HG02884 (cell line): ENCODE data around the gene HMHB1.

Source experiments
- ATAC-seq: cut with Tn5 transposase; IDR thresholded peaks from one replicate; pipeline ENCODE4 v1.9.1; 2021; ENCODE audit warnings: mild to moderate bottlenecking, moderate library complexity; ENCODE audit not compliant: unreplicated experiment

Gene HMHB1

DNA sequence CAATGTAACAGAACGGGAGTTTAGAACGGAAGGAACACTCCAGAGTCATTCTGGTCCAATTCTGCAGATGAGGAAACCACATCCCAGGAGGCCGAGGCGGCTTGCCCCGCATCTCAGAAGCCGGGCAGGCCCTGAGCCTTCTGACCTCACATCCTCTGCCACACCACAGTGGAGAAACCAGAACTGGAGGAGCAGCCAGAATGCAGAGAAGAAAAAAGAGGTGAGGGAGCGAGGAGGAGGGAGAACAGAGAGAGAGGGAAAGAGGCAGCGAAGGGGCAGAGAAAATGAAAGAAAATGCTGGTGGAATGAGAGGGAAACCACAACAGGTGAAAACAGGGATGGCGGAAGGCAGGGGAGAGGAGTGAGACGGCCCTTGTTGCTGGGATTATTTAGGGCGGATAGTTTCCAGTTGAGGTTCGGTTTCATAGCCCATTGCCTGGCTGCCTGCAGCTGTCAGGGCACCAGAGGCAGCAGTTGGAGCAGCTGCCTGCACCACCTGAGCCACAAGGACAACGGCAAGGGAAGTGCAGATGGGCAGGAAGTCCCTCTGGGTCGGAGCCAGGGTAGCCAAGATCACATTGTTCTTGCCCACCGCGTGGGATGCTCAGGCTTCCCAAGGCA is at the start of gene HMHB1:
Gene HMHB1 (plus strand): TSS at position 77 of the 621 bp plus-strand sequence.
- peak; percentile 48 for ATAC-seq

DNA sequence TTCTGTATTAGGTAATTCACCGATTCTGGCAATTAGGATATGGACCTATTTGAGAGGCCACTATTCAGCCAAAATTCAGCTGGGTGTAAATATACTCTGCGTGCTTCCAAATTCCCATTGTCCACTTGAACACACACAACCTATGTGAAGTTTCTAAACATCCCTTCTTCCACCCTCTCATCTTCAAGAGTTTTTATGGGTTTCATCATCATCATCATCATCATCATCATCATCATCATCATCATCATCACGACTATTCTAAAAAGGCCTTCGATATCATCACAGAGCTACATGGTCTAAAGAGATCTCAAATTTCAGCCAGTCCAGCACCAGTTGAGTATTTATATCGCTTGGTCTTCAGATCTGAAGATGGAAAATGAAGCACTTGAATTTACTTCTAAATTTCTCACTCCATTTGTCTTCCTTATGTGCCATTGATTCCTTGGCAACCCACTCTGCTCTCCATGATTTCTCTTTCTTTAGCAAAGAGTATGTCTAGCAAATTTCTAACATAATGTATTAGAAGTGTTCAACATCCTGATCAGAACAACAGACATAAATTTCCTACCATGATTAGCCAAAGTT is 49.2 kb upstream of the HMHB1 start:
- no peak for ATAC-seq

DNA sequence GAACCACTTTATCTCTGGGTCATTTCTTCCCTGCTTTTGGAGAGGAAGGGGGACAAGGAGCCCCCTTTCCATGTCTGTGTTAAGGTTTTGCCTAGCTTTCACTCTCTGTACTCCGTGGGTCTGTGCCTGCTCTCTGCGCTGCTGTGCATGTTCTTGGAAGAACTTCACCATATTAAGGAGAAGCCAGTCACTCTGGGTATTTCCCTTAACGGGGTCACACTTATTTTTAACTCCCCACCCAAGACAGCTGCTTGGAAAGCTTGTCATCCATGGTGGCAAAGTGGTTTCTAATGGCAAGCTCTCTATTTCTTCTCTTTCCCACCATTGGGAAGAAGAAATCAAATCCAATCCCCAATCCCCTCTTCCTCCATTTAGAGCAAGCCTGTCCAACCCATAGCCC is 44.8 kb upstream of the HMHB1 start:
- no peak for ATAC-seq

DNA sequence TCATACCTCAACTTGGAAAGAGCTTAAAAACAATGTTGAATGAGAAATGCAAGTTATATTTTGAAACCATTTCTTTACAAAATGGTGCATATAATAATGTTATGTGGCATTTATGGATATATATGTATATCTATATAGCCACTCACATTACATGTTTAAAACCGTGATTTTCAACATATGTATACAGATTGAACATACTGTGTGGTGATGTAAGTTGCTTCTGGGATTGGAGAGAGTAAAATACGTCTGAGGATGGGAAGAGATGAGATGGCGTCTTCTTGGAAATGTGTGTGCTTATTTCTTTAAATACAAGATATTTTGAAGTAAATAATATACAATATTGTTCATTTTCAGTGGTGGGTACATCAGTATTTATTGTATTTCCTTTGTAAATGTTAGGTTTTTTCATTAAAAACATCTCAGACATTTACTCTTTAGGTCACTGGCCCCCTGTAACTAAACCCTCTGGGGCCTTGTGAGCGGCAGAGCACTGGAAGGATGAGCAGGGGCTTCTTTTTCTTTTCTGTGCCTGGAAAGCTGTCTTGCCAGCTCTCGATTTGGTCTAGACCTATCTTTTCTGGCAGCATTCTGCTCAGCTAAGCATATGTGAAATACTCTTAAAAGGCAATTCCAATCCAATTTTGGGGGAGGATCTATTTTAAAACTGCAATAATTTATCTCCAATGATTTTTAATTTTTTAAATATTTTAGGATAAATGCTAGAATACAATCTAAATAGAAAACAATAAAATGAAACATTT is 42.8 kb upstream of the HMHB1 start:
- ATAC-seq: no peak

DNA sequence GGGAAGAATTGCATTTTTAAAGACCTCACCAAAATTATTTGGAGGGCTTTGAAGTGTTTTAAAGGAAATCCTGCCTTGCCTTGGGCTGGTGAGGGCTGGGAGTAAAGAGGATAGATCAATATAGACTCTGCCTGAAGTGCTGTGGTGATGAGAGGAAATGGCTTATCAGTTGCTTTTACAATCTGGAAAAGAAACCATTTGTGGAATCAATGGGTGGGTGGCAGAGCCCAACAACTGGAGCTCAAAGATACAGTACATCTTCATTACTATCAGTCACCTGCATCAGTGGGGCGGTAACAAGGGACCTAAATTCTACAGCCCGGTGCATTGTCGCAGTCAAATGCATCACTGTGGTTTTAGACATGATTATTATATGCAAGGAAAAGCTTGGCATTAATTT is 41.5 kb upstream of the HMHB1 start:
- ATAC-seq: no peak

DNA sequence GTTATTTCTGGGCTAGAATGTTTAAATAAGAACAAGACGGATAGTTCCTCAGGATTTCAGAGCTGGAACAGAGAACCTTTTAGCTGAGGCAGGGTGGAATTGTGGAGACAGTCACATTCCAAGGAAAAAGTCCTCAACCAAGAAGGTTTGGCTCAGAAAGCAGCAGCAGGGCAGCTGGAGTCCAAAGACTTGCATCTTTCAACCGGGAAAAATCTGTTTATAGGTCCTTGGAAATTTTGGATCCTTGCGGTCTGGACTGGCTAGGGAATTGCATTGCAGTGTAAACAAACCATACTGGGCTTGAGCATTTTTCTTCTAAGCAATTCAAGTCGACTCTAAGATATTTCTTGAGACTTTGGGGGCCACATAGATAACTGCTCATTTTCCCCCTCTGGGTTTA is 40.8 kb upstream of the HMHB1 start:
- no peak for ATAC-seq

DNA sequence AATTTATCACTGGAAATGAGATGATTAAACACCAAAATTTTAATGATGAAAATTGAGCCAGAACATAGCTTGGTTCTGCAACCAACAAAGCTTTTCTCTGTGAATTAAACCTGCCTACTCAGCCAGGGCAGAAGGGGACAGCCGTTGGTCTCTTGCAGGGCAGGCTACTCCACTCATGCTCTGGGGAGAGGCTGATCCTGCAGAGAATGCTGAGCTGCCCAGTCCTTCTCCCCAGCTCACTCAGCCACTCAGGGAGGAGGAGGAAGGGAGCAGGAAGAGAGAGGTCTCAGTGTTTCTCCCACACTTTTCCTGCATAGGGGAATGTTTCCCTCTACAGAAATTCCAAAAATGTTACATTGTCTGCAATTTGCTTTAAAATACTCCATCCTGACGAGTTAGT is 40.4 kb upstream of the HMHB1 start:
- ATAC-seq: no peak

DNA sequence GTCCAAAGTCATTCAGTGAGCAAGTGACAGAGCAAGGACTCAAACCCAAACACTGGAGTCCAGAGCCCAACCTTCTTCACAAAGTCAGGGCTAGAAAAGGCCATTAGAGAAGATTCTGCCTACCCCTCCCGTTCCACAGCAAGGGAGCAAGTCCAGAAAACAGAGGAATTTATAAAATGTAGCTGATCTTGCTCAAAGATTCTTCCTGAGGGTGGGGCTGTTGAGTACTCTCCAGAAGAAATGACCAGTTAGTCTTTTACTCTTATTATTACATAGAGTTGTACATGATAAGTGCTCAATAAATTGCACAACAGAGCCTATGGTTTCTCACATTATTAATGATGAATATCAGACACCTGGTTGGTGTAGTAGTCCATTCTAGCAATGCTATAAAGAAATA is 39.3 kb upstream of the HMHB1 start:
- no peak for ATAC-seq

DNA sequence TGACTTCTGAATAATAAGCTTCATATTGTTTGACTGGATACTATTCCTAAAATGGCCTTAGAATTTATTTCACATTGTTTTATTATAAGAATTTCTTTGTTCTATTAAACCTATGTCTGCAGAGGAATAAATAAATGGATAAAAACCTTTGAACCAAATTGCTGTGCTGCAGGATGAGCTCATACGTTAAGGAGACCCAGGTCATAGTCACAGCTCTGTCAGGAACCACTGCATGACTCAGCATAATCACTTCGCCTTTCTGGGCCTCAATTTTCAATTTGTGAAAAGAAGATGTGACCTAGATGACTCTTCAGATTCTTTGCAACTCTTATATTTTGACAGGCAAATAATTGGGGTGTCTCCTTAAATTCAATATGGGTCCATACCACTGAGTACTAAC is 36.7 kb upstream of the HMHB1 start:
- ATAC-seq: no peak

DNA sequence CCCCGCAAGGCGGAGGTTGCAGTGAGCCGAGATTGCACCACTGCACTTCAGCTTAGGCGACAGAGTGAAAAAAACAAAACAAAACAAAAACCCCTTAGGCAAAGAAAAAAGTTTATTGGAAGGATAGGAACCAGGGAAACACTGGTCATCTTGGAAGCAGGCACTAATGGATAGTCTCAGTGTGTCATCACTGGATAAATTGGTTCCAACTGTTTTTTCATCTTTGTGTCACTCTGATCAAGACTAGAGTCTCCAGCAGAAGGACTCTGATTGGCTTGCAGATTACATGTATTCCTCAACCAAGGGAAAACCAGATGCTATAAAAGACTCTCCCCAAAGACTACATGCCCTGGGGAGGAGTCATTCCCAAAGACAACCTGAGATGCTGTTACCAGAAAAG is 35.0 kb upstream of the HMHB1 start:
- ATAC-seq: no peak

DNA sequence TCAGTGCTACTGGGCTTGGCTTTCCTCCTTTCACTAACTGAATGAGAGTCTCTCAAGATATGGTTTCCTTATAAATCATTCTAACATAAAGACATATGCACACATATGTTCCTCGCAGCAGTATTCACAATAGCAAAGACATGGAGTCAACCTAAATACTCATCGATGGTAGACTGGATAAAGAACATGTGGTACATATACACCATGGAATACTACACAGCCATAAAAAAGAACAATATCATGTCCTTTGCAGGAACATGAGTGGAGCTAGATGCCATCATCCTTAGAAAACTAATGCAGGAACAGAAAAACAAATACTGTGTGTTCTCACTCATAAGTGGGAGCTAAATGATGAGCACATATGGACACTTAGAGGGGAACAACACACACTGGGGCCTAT is 32.5 kb upstream of the HMHB1 start:
- no peak for ATAC-seq

DNA sequence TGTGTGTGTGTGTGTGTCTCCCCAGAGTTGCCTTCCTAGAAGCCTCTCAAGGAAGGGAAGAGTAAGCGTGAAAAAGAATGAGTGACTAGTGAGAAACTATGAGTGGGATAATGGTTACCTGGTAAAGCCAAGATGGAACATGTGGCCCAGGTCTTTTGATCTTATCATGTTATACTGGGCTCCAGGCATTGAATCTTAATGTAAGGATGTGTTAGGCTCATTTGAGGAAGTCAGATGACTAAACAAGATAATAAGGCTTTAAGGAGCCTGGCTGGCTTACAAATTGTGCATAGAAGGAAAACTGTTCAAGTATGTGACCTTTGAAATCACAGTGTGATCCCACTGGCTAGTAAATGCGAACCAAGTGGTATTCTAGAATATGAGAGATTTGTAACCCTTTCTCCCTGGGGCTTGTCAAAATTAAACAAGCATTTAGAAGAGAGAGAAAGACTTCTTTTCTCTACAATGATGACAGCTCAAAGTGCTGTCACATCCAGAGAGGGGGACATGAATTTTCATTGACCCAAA is 29.9 kb upstream of the HMHB1 start:
- ATAC-seq: no peak

DNA sequence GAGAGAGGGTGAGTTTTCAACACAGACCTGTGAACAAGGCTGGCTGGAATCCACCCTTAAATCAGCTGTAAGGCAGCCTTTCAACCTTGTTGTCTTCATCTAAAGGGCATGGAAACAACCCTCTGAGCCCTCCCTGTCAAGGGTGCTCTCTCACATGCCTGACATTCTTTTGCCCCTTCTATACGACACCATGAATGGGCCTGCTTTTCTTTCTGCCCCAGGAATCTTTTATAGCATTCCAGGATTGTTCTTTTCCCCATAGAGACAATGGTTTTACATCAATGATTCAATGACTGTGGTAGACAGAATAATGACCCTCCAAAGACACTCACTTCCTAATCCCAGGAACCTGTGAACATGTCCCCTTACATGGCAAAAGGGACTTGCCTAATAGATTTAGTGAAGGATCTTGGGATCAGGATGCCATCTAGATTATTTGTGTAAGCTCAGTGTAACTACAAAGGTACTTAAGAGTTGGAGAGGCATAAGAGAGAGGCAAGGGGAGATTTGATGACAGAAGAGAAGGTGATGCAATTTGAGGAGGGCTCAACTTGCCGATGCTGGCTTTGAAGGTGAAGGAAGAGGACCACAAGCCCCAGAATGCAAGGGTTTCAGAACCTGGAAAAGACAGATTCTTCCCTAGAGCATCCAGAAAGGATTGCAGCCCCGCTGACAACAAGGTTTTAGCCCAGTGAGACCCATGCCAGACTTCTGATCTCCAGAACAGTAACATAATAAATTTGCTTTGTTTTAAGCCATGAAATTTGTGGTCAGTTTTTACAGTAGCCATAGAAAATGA is 29.2 kb upstream of the HMHB1 start:
- ATAC-seq: no peak

DNA sequence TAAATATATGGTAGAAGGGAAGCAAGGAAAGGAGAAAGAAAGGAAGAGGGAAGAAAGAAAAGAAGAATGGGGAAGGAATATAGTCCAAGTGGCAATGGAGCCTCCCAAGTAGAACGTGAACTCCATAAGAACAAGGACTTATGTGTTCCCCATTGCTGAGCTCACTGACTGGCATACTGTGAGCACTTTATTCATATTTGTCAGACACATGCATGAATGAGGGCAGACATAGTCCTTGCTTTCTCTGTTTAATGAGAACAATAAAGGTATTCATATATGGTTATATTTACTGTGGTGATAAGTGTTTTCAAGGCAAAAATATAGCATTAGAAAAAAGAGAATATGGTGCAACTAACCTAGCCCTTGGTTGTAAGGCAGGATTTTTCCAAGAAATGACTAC is 23.6 kb upstream of the HMHB1 start:
- no peak for ATAC-seq

DNA sequence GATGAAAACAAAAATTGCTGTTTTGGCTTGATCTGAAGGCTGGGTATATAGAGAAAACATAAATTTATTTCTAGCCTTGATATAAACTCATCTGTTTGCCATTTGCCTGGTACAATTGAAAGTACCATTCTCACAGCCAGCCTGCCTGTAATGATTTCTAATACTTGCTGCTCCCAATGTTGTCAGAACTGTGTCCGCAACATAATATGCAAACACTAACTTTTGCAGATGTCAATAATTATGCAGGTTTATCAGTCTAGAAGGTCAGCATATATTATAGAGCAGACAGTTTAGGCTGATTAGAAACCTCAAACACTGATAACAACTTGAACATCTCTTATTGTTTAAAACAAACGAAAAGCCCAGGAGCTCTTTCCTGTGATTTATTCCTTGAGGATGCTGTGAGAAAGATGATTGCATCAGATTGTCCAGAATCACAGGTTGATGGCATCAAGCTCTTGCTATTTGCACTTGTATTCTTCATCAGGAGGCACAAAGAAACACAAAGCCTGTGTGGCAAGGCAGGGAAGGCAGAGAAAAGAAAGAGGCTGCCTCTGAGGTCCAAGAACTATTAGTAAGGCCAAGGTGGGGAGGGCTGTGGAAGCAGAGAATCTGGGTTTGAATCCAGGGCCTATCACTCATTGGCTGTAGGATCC is 21.4 kb upstream of the HMHB1 start:
- no peak for ATAC-seq

DNA sequence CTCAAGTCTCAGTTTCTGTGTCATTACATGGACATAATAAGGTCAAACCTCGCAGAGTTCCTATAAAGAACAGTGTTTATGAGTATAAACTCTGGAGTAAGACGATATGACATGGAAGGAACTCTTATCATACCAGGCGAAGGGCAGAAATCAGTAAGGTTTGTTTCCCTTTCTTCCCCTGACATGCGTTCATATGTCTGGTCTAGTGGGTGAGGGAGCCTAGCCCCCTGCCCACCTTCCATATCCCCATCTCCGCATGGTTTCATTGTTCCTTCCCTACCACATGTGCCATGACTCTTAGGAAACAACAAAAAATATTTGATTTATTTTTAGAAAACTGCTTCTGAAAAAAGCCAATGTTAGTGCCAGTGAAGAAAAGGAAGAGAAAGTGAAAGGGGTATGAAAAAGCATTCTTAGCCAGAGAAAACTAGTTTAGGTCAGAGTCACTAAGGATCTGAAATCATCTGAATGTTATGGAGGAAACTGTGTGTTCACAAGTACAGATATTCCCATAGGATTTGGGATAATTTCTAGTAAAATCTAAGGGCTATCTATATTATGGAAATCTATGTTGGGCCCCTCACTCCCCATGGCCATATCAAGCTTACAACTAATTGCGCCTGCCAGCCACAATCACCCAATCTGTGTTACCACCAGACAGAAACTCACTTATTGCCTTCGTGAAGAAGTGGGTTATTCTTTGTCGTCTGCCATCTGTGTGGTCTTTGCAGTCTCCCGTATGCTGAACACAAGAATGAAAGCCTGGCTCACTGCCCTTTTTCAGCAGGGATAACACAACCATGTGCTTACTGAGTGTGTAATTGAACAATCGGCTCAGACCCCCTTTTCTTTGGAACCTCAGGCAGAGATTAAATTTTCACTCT is 19.9 kb upstream of the HMHB1 start:
- ATAC-seq: no peak

DNA sequence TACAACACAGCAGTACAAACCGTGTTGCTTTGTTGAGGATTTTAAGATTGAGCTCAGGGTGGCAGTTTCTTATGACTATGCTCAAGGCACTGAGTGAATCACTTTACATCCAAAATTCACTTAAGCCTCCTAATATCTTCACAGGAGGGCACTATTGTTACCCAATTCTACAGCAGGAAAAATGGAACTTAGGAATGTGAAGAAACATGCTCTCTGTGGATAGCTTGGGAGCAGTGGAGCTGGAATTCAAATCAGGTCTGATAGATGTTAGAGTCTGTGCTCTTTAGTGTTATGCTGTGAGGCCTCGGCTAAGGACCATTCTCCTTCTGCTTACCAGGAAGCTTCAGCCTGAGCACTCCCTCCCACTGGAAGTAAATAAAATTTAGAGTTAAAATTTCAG is 18.7 kb upstream of the HMHB1 start:
- ATAC-seq: no peak

DNA sequence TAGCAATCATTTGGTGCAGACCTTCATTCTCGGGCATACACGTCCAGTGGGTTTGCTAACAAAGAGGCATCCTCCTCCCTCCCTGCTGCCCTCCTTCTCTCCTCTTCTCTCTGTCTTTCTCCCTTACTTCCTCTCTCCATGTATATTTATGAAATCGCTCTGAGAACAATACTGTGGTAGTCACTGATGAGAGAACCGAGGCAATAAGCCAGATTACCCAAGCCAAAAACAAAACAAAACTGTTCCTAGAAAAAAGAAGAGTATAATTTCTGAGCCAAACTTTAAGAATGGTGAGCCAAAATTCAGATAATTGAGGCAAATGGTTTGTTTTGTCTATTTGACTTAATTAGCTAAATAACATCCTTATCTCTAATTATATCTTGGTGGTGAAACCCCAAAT is 15.8 kb upstream of the HMHB1 start:
- no peak for ATAC-seq

DNA sequence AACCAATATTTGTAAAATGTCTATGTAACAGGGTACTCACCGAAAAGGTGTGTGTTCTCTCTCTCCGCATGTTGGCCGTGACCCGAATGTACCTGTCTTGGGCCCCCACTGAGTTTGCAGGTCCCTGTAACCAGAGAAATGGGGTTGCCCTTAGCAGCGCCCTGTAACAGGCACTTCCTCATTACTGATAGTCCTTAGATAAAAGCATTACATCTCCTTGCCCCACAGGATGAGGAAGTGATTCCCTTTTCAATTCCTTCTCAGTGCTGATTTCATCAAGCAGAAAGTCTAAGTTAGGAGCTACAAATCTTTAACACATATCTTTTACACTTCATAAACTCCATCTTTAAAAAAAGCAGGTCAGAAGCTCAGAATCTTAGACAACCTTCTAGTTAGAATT is 15.2 kb upstream of the HMHB1 start:
- no peak for ATAC-seq

DNA sequence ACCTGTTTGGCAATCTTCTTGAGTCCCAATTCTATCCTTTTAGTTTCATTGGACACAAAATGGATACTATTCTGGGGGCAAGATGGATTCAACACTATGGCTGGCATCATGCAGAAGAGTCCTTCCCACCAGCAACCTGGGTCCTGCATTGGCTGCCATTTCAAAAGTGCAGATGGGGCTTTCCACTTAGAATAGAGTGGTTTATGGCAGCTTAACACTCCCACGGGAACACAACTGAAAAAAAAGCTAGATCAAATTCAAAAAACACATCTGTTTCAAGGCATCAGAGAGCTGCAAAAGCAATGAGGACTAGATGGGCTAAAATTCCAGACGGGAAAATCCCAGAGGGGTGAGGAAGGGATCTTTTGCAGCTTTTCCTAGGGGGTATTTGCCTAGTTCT is 11.2 kb upstream of the HMHB1 start:
- ATAC-seq: no peak
